ENCODE measurements around the gene ACBD4. TPM values are rescaled to one million over a fixed set of nuclear protein-coding genes. Genes with fewer than 3 reads are reported as not detected.

ACBD4 gene
- total and polyA plus RNA-seq, 4 donors: 4.4 to 51.4 (median 44.9) TPM

- Histone ChIP-seq H3K4me3 (ENCODE audit: low read depth in 1 of 3, low read length in 3 of 3) (no peak overlapping the region), H3K27ac (ENCODE audit: low read depth in 1 of 2, low read length in 2 of 2) (peak overlapping the region; percentile 58 to 81), H3K9me3 (ENCODE audit: control insufficient read depth in 4 of 4, low read length in 3 of 4) (no peaks in the 10 kb centered on the region), H3K4me1 (ENCODE audit: control insufficient read depth in 4 of 4, insufficient read depth in 4 of 4, low read length in 3 of 4) (peaks cover 7 to 26% (median 21%) of the 10 kb centered on the region in 4 donors), H3K36me3 (ENCODE audit: control insufficient read depth in 4 of 4, insufficient read depth in 3 of 4, low read depth in 1 of 4, low read length in 3 of 4) (peaks cover 0 to 14% (median 0%) of the 10 kb centered on the region in 4 donors), H3K9ac (ENCODE audit: low read depth in 1 of 2, low read length in 2 of 2) (no peak overlapping the region), H3K27me3 (ENCODE audit: control insufficient read depth in 4 of 4, insufficient read depth in 4 of 4, low read length in 3 of 4) (no peaks in the 10 kb centered on the region)
- no peak for TF ChIP-seq CTCF (IDR thresholded peaks at IDR 0.05; ENCODE audit: low read depth, low read length, missing input control)
- no peak for TF ChIP-seq EGR1 (IDR thresholded peaks at IDR 0.05; ENCODE audit: low read depth in 2 of 2)
- TF ChIP-seq ATF3 (IDR thresholded peaks at IDR 0.05): no peak
- TF ChIP-seq NR2F2 (IDR thresholded peaks at IDR 0.05): no peak
- 57% methylated on average over 5 of the region's 5 CpGs for WGBS
- DNase-seq (ENCODE audit: low spot score): no peak
Measured at GRCh38 chr17:45170931-45171337, 35.4 kb downstream of the ACBD4 start.

- 57% methylated on average over 20 of the region's 20 CpGs for WGBS
- H3K4me3 ChIP-seq (ENCODE audit: low read depth in 1 of 3, low read length in 3 of 3): no peak overlapping the region
- H3K9ac ChIP-seq (ENCODE audit: low read depth in 1 of 2, low read length in 2 of 2): no peak overlapping the region
- H3K27ac ChIP-seq (ENCODE audit: low read depth in 1 of 2, low read length in 2 of 2): peak overlapping the region; percentile 58 to 81
- H3K27me3 ChIP-seq (ENCODE audit: control insufficient read depth in 4 of 4, insufficient read depth in 4 of 4, low read length in 3 of 4): no peaks in the 10 kb centered on the region
- no peaks in the 10 kb centered on the region for H3K9me3 ChIP-seq (ENCODE audit: control insufficient read depth in 4 of 4, low read length in 3 of 4)
- no peak for DNase-seq (ENCODE audit: low spot score)
- no peak for TF ChIP-seq GABPA (IDR thresholded peaks at IDR 0.05 in 1 of 2, conservative IDR thresholded peaks at IDR 0.05 in 1 of 2)
- peaks cover 7 to 26% (median 21%) of the 10 kb centered on the region in 4 donors for H3K4me1 ChIP-seq (ENCODE audit: control insufficient read depth in 4 of 4, insufficient read depth in 4 of 4, low read length in 3 of 4)
- H3K36me3 ChIP-seq (ENCODE audit: control insufficient read depth in 4 of 4, insufficient read depth in 3 of 4, low read depth in 1 of 4, low read length in 3 of 4): peaks cover 0 to 14% (median 0%) of the 10 kb centered on the region in 4 donors
Measured at GRCh38 chr17:45171338-45172231, 36.1 kb downstream of the ACBD4 start.

- WGBS: 88% methylated on average over 5 of the region's 5 CpGs
- H3K9ac ChIP-seq (ENCODE audit: low read depth in 1 of 2, low read length in 2 of 2): no peak overlapping the region
- no peak overlapping the region for H3K4me3 ChIP-seq (ENCODE audit: low read depth in 1 of 3, low read length in 3 of 3)
- TF ChIP-seq SP1 (IDR thresholded peaks at IDR 0.05): no peak
- TF ChIP-seq GABPA (IDR thresholded peaks at IDR 0.05 in 1 of 2, conservative IDR thresholded peaks at IDR 0.05 in 1 of 2): no peak
- no peak for TF ChIP-seq CTCF (IDR thresholded peaks at IDR 0.05; ENCODE audit: low read depth, low read length, missing input control)
- no peak for TF ChIP-seq NR2F2 (IDR thresholded peaks at IDR 0.05)
- no peak for TF ChIP-seq HNF4G (IDR thresholded peaks at IDR 0.05)
- no peak for TF ChIP-seq MAX (IDR thresholded peaks at IDR 0.05)
- no peak for TF ChIP-seq ATF3 (IDR thresholded peaks at IDR 0.05)
- no peak for TF ChIP-seq RAD21 (IDR thresholded peaks at IDR 0.05)
- TF ChIP-seq JUND (IDR thresholded peaks at IDR 0.05): no peak
- no peak for TF ChIP-seq EGR1 (IDR thresholded peaks at IDR 0.05; ENCODE audit: low read depth in 2 of 2)
- no peak for TF ChIP-seq ZBTB33 (IDR thresholded peaks at IDR 0.05)
- TF ChIP-seq RXRA (IDR thresholded peaks at IDR 0.05): no peak
- no peaks in the 10 kb centered on the region for H3K27me3 ChIP-seq (ENCODE audit: control insufficient read depth in 4 of 4, insufficient read depth in 4 of 4, low read length in 3 of 4)
- H3K9me3 ChIP-seq (ENCODE audit: control insufficient read depth in 4 of 4, low read length in 3 of 4): no peaks in the 10 kb centered on the region
- H3K4me1 ChIP-seq (ENCODE audit: control insufficient read depth in 4 of 4, insufficient read depth in 4 of 4, low read length in 3 of 4): peaks cover 7 to 26% (median 21%) of the 10 kb centered on the region in 4 donors
- DNase-seq (ENCODE audit: low spot score): no peak
- peak overlapping the region; percentile 58 to 81 for H3K27ac ChIP-seq (ENCODE audit: low read depth in 1 of 2, low read length in 2 of 2)
- peaks cover 0 to 14% (median 0%) of the 10 kb centered on the region in 4 donors for H3K36me3 ChIP-seq (ENCODE audit: control insufficient read depth in 4 of 4, insufficient read depth in 3 of 4, low read depth in 1 of 4, low read length in 3 of 4)
Measured at GRCh38 chr17:45172232-45172540, 36.7 kb downstream of the ACBD4 start.
